AG08395 (cell line): Measurements from ENCODE around the gene UCMA.

Experiments
- DNase-seq: peaks from one replicate; pipeline ENCODE4 v3.0.0; 2012; ENCODE audit warnings: mixed read lengths, low spot score

Gene UCMA

DNA sequence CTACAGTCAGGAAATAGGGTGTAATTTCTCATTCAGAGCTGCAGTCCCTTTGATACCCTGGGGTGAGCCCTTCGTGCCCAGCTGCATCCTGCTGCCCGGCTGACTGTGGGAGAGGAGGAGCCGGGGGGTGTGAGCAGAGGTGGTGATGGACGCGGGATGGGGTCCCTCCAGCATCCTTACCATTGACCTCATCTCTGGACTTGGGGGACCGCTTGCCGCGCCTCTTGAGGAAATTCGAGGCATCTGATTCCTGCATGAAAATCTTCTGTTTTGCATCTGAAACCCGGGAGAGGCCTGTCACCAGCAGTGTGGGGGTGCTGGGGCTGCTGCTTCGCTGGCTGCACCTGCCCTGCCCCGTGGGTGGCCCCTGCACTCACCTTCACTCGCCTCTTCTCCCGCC, 816 bp downstream of the UCMA start:
- DNase-seq, result no peak

DNA sequence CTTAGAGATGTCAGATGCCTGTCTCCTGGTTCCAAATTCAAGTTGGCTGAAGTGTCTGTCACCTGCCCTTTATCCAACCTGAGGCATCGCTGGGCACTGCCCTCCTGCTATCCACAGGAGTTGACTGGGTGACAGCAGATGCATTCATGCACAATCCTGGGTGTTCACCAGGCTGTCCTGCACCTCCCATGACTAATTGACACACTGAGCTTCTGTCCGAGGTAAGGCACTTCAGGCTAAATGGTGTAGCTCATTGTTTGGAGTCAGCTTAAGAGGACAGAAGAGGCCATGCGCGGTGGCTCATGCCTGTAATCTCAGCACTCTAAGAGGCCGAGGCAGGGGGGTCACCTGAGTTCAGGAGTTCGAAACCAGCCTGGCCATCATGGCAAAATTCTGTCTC, 2.4 kb downstream of the UCMA start:
- DNase-seq, result no peak

DNA sequence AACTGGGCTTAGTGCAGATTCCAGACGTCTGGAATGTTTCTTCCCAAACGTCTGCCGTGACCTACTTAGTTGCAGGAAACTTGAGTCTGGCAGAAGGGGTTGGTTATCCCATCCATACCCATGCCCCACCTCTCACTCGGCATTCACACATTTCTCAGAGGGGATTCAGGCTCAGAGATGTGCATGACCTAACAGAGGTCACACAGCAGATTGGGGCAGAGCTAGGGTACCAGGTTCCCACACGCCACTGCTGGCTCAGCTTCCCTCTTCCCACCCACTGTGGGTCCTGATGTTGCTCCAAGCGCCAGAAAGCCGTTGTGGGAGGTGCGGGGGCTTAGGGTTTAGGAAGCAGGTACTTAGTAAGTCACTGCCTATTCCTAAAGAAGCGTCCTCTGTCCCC, 3.0 kb downstream of the UCMA start:
- DNase-seq, result no peak

DNA sequence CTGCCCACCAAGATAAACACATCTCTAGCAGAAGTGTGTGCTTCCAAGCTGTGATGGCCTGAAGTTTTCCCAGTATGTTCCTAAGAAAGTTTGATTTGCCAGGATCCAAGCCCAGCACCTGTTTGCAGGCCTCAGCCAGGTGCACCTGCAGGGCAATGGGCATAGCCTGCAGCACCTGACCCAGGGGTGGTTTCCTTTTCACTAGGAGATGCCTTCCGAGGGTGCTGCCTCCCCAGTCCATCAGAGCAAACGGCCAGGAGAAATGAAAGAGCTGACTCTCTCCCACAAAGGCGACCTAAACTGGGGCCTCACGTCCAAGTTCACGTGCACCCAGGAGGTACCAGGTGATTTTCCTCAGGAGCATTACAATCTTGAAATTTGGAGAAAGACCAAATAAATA, 7.1 kb downstream of the UCMA start:
- no peak for DNase-seq

DNA sequence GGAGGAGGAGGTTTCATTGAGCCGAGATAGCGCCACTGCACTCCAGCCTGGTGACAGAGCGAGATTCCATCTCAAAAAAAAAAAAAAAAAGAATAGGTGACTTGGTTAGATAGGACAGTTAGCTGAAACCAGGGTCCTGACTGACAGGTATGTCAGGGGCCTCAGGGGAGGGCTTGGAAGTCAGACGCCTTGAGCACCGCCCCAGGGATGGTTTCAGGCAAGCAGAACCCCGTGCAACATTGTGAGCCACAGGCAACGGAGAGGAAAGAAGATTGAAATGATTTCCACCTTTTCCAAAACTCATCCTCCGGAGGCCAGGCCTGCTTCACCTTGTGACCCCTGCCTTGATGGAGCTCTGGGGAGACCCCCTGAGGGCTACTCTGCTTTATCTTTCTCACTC, 8.6 kb downstream of the UCMA start:
- no peak for DNase-seq

DNA sequence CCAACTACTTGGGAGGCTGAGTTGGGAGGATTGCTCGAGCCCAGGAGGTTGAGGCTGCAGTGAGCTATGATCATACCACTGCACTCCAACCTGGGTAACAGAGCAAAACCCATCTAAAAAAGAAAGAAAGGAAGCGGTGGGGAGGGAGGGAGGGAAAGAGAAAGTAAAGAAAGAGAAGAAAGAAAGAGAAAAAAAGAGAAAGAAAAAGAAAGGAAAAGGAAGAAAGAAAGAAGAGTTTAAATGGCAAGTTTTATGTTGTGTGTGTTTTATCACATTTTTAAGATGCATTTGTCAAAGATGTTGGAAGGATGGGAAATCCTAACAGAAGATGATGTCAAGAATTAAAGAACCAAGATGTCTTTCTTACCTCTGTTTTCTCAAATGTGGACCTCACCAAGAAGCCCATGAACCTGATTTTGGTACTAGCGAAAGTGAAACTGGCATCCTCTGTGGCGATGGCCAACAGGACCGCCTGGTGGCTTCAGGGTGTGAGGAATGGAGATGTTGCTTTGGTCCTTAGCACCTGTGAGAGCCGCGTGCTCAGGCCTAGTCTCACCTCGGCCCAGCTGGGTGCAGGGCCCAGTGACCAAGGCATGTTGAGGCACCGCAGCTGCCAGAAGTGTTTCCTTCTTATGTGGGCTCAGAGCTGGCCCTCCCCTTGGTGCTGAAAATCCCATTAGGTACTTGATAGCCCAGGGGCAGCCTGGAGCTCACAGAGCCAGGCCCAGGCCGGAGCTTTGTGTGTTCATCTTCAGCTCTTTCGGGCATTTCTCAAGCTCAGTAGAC, 9.8 kb downstream of the UCMA start:
- DNase-seq, result no peak

DNA sequence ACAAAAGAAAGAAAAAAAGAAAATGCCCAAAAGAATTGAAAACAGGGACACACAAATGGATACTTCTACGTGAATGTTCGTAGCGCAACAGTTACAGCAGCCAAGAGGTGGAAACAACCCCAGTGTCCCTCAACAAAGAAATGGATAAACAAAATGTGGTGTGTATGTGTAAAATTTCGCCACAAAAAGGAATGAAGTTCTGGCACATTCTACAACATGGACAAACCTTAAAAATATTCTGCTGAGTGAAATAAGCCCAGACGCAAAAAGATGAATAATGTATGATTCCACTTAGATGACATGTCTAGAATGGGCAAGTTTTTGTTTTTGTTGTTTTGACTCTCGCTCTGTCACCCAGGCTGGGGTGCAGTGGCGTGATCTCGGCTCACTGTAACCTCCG, 10.9 kb downstream of the UCMA start:
- DNase-seq, result no peak

DNA sequence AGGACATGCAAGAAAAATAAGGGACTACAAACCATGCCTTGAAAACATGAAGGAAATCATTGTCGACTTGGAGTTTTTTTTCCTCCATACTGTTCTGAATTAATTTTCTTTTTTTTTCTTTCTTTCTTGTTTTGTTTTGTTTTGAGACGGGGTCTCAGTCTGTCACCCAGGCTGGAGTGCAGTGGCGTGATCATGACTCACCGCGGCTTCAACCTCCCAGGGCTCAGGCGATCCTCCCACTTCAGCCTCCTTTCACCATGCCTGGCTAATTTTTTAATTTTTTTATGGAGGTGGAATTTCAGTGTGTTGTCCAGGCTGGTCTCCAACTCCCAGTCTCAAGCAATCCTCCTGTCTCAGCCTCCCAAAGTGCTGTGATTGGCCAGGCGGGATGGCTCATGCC, 11.6 kb downstream of the UCMA start:
- DNase-seq, result no peak

DNA sequence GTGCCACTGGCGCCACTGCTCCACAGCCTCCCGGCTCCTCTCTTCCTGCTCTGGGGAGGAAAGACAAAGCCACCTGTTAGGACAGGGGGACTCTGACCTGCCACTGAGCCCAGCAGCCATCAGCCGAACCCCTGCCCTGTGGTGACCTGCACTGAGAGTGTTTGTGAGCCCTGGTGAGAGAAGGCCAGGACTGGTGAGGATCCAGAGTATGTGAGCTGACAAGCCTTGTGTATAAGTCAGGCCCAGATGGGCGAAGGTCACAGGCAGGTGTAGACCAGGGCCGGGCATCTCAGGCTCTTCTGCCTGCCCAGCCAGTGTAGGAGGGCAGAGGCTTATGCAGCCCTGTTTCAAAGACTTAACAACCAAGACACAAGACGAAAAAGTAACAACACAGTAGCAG, 12.0 kb downstream of the UCMA start:
- DNase-seq, result no peak

DNA sequence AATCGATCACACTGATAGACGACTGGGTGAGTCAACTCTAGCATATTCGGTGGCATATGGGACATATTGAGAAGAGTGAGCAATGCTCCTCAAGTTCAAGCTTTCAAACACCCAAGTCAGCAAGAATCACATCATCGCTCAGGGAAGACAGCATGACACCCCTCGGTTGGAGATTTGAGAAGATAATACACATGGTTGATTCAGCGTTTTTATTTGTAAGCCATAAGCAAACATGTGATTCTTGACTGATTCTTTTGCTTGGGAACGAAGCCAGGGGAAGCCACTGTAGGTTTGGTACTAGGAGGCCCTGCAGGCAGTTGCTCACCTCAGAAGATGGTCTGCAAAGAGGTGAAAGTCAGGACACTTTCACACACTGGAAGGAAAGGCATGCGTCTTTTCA, 12.6 kb downstream of the UCMA start:
- DNase-seq, result no peak

DNA sequence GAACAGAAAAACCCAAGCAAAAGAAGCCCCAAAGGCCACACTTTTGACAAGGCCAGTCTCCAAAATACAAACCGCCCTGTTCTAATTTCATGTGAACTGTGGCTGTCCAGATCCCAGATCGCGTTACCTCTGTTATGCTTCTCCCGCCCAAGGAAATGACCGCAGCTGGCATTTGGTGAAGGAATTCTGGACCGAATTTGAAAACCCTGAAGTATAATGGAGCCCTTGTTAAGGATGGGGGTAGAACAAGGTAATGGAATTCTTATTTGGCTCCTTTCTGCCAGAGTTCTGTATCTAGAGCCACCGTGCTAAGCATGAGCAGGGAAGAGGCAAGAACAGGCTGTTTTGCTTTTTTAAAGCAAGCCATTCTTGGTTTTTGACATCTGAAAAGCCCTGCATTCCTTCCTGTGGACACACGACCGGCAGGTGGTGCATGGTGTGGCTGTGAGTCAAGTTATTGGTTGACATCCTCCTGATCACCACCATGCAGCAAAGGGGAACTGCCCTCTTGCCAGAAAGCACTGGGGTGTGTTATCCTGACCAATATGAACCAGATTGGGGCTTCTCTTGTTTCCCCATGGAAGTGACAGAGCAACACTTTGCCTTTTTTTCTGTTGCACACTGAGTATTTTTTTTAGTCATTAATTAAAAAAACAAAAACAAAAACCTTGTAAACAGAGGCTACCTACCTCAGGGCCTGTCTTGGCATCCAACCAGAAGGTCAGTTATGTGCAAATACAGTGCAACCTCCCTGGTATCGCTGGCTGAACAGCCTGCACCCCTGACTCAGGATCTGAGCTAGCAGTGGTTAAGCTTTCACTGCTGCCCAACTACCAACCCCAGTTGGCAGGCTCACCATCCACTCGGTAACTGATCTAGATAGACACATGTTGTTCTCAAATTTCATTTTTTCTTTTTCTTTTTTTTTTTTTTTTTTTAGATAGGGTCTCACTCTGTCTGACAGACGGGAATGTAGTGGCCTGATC, 14.2 kb downstream of the UCMA start:
- DNase-seq, result peak; percentile 23

DNA sequence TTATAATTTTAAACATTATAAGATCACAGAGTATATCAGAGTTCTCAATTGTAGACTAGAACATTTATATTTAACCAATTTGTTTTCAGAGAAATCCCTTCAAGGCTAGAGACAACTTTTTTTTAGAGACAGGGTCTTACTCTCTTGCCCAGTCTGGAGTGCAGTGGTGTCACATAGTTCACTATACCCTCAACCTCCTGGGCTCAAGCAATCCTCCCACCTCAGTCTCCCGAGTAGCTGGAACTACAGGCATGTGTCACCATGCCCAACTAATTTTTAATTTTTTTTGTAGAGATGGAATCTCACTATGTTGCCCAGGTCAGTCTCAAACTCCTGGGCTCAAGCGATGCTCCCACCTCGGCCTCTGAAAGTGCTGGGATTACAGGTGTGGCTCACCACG, 15.3 kb downstream of the UCMA start:
- DNase-seq, result no peak

DNA sequence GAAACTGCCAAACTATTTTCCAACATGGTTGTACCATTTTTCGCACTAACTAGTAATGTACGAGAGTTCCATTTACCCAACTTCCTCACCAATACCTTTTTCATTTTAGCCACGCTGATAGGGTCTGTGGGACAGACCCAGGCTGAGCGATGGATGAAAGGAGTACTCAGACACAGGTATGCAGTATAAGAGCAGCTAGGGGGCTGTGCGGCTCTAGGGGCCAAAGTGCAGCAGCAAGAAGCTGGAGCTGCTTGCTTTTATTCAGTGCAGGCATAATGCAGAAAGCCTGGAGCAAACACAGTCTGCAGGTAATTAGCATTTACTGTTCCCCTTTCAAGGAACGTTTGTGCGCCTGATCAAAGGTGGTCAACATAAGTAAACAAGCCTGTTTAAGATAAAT, 21.0 kb downstream of the UCMA start:
- DNase-seq, result no peak

DNA sequence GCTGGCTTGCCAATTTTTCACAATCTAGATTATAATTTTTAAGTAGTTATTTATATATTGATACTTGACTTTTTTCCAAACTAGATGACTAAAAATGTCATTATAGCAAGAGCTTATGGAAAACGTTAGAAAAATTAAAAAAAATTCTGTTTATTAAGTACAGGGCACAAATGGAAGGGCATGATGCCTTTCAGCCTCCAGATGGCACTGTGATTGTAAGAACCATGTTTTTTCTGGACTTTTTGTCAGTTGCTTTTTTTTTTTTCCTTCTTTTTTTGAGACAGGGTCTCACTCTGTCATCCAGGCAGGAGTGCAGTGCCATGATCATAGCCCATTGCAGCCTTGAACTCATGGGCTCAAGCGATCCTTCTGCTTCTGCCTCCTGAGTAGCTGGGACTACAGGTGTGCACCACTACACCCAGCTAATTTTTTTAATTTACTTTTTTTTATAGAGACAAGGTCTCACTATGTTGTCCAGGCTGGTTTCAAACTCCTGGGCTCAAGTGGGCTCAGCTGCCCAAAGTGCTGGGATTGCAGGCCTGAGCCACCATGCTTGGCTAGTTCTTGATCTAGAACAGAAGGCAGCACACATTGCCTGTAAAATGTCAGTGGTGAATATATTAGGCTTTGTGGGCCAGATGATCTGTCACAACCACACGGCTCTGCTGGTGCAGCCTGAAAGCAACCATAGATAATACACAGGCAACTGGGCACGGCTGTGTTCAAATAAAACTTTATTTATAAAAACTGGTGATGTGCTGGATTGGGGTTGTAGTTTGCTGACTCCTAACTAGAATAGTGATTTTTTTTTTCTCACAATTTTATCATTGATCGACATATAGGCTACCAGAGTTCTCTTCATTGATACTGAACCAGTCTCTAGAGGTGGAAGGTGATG, 27.4 kb downstream of the UCMA start:
- DNase-seq, result peak; percentile 35

DNA sequence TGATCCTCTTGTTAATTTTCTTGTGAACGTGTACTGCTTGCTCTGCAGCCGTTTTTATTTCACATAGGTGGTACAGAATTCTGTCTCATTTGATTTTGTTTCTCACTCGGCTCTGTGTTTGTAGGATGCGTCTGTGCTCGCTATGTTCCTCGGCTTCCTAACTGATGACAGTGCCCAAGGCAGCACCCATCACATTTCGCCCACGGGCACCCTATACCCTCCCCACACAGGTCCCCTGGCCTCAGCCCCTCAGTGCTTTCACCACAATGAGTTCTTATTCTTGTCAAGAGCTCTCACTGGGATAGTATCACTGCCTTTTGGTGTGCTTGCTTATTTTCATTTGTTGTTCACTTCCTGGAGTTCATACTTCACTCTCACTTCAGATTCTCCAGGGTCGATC, 28.1 kb downstream of the UCMA start:
- no peak for DNase-seq

DNA sequence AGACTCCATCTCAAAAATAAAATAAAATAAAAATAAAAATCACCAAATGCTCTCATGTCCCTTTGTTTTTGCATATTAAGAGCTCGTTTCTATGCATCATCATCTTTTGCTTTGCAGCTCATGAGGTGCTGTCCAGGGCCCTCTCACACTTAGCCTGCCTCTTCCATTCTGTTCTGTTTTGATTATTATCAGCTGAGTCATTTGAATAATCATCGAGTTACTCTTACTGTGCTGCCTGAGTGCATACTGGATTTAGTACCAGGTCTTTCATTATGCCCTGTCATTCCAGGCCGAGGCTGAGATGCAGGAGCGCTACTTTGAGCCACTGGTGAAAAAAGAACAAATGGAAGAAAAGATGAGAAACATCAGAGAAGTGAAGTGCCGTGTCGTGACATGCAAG, 33.0 kb downstream of the UCMA start:
- DNase-seq, result peak; percentile 16

DNA sequence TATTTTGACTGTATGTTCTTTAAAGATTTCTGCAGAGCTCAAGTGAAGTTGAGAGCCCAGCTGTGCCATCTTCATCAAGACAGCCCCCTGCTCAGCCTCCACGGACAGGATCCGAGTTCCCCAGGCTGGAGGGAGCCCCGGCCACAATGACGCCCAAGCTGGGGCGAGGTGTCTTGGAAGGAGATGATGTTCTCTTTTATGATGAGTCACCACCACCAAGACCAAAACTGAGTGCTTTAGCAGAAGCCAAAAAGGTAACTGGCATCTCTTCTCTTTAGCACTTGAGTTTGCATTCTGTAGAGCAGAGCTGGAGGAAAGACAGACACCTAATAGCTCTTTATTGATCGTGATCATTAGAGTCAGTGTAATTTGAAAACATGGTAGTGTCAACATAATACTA, 39.2 kb downstream of the UCMA start:
- DNase-seq, result no peak

DNA sequence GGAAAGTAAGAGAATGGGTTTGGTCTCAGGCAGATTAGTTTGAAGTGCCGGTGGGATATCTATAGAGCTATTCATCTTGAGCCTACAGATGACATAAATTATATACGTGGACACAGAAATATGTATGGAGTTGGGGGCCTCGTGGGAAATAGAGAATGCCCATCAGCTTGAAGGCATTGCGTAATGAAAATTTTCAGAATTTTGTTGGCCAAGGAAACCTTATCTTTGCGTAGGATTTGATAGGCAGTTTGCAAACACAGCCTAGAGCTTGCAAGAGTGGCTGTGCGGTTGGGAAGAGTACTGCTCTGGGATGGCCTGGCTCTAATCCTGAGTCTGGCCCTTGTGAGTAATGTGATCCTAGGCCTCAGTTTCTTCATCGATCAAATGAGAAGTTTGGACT, 40.5 kb downstream of the UCMA start:
- DNase-seq, result no peak

DNA sequence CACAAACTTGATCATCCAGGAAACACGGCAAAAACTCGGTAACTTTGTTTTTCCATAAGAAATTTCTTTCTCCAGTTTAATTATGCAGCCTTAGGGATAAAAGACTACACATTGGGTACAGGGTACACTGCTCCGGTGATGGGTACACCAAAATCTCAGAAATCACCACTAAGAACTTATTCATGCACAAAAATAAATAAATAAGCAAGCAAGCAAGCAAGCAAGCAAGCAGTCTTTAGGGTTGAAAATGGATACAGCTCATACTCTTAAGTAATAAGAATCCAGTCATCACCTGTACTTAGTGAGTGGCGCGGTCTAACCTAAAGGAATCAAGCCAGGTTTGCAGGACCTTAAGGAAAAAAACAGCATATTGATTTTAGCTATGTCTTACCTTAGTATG, 42.8 kb downstream of the UCMA start:
- no peak for DNase-seq

DNA sequence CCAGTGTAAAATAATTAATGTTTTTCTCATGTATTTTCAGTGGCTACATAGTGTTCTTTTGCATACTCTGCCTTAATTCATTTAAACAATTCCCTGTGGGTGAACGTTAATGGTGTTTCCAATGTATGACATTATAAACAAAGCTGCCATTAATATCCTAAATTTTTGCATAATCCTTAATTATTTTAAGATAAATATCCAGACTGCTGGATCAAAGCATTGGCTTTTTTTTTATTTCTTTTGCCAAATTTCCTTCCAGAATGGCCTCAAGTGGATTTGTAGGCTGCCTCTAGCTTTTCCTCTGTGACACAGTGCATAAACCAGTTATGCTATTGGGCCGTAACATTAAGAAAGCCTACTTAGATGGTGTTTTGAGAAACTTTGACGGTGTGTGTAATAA, 43.4 kb downstream of the UCMA start:
- DNase-seq, result no peak

DNA sequence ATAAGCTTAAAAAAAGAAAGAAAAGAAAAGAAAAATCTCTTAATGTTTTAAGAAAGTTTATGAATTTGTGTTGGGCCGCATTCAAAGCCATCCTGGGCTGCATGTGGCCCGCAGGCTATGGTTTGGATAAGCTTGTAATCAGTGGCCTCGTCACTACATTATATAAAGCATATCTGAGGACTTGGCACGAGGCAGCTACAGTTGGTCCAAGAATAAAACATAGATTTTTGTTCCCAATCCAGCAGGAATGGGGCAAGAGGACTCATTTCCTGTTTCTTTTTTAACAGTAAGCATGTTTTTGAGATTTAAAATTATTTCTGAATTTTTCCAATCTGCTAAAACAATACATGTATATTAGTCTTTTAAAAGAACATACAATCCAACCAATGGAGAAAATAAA, 44.2 kb downstream of the UCMA start:
- DNase-seq, result no peak

DNA sequence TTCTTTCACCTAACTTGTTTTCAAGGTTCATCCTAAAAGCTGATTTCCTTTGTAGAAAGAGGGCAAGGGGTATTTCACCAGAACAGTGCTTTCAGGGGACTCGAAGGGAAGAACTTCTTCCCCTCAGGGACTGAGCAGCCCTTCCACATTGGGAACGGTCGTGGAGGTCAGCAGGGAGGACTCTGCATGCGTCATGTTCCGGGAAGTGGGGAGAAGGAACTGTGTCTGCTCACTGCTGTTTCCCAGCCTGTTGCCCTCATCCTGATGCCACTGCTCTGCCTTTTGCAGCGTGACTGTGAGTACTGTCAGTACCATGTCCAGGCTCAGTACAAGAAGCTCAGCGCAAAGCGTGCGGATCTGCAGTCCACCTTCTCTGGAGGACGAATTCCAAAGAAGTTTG, 45.6 kb downstream of the UCMA start:
- no peak for DNase-seq
